K562 (cell line): ENCODE data around the gene CCDC187. TPM values are rescaled to one million over a fixed set of nuclear protein-coding genes. Genes with fewer than 3 reads are reported as not detected.

ENCODE experiments used
- BCOR ChIP-seq: fragments of 450-650 bp; IDR thresholded peaks from 2 replicates; pipeline ENCODE4 v1.6.1; 2016
- CREB5 ChIP-seq: fragments of 250-450 bp; sonication (Bioruptor Pico); IDR thresholded peaks from 2 replicates; pipeline ENCODE4 v1.5.0; 2020; ENCODE audit warnings: mild to moderate bottlenecking
- CXXC5 ChIP-seq: fragments of 250-450 bp; sonication (Bioruptor Pico); IDR thresholded peaks from 2 replicates; pipeline ENCODE4 v1.8.0; 2022; ENCODE audit warnings: inconsistent platforms, mild to moderate bottlenecking, moderate library complexity
- DMBX1 ChIP-seq: fragments of 250-450 bp; sonication (Bioruptor Pico); IDR thresholded peaks from 2 replicates; pipeline ENCODE4 v1.8.0; 2022; ENCODE audit warnings: inconsistent platforms, mild to moderate bottlenecking, moderate library complexity, borderline replicate concordance
- E2F8 ChIP-seq: fragments of 450-650 bp; IDR thresholded peaks from 2 replicates; pipeline ENCODE4 v1.7.1; 2018; ENCODE audit warnings: mild to moderate bottlenecking, low read depth; ENCODE audit not compliant: partially characterized antibody
- HDAC6 ChIP-seq: IDR thresholded peaks from 2 replicates; pipeline ENCODE4 v1.6.1; 2012; ENCODE audit warnings: low read depth, mild to moderate bottlenecking, control low read depth, inconsistent platforms, low read length, moderate library complexity
- KLF16 ChIP-seq: IDR thresholded peaks from 2 replicates; pipeline ENCODE4 v1.6.1; 2016; ENCODE audit warnings: antibody characterized with exemption
- MAFG ChIP-seq: fragments of 450-650 bp; conservative IDR thresholded peaks from 2 replicates; pipeline ENCODE4 v1.6.1; 2016; ENCODE audit warnings: missing genetic modification characterization, missing compliant biosample characterization
- MTA2 ChIP-seq: fragments of 450-650 bp; IDR thresholded peaks from 2 replicates; pipeline ENCODE4 v1.6.1; 2016; ENCODE audit warnings: low read depth
- PHB2 ChIP-seq: fragments of 450-650 bp; IDR thresholded peaks from 2 replicates; pipeline ENCODE4 v1.6.1; 2017; ENCODE audit warnings: low read depth
- SIN3B ChIP-seq: fragments of 450-650 bp; IDR thresholded peaks from 2 replicates; pipeline ENCODE4 v1.6.1; 2017; ENCODE audit warnings: low read depth, mild to moderate bottlenecking, moderate library complexity
- SRSF7 ChIP-seq: fragments of 200-400 bp; formaldehyde crosslinking; optimal IDR thresholded peaks from 2 replicates; pipeline ENCODE3; 2017; ENCODE audit warnings: mild to moderate bottlenecking, low read depth, low read length
- TCFL5 ChIP-seq: fragments of 250-450 bp; sonication (Bioruptor Pico); conservative IDR thresholded peaks from 2 replicates; pipeline ENCODE4 v1.6.1; 2021; ENCODE audit warnings: mild to moderate bottlenecking, moderate library complexity, matching md5 sums
- ZBTB40 ChIP-seq, 2 experiments: fragments of 450-650 bp in 1 of 2; sonication (generic) in 1 of 2; formaldehyde crosslinking in 1 of 2; IDR thresholded peaks; 2 replicates each; pipeline versions ENCODE4 v1.7.1 to v1.9.0; 2016 to 2022; ENCODE audit warnings: inconsistent platforms in 1 of 2, mild to moderate bottlenecking in 1 of 2, missing genetic modification reagents in 1 of 2
- ZSCAN32 ChIP-seq: fragments of 450-650 bp; formaldehyde crosslinking; IDR thresholded peaks from 2 replicates; pipeline ENCODE4 v1.4.0; 2020; ENCODE audit warnings: mild to moderate bottlenecking, moderate library complexity
- polyA plus RNA-seq, 8 experiments: library from polyadenylated mRNA; depleted of rRNA in 4 of 8; stranded (reverse) in 5 of 8; unstranded in 3 of 8; fragments of >200 nt; fragmentation: Nextera tagmentation in 2 of 8; fragmentation: Illumina TruSeq in 1 of 8; extraction: Ambion mirVana in 2 of 8; extraction: Trizol in 1 of 8; gene quantifications; 2 replicates each; pipeline versions ENCODE4 v1.2.1 to v1.2.3, GENCODE V29; 2011 to 2014; ENCODE audit warnings: inconsistent platforms in 1 of 8, missing spikeins in 1 of 8
- total RNA-seq, 7 experiments: library from RNA; depleted of rRNA in 6 of 7; stranded (reverse); fragments of >200 nt in 6 of 7; fragmentation: Illumina TruSeq in 2 of 7; extraction: Trizol in 2 of 7; gene quantifications; 2 replicates each; pipeline versions ENCODE4 v1.2.1 to v1.2.3, GENCODE V29; 2011 to 2021; ENCODE audit warnings: low replicate concordance in 1 of 7

CCDC187 gene
- total and polyA plus RNA-seq, 9 of the 15 experiments (the other 6 are each of a cell fraction or from before 2014, with no cell fraction given), result not detected

GRCh38 chr9:136237486-136238341 is 66.2 kb downstream of the CCDC187 start (continued):
- TF ChIP-seq CXXC5 (CRISPR knock-in tag), result peak; percentile 61
- peak; percentile 71 for TF ChIP-seq BCOR
- no peak for TF ChIP-seq CREB5 (CRISPR knock-in tag)
- TF ChIP-seq SIN3B, result no peak
- TF ChIP-seq SRSF7, result no peak
- TF ChIP-seq ZSCAN32 (CRISPR knock-in tag), result no peak
- TF ChIP-seq KLF16, result peak; percentile 88
- TF ChIP-seq E2F8, result no peak
- no peak for TF ChIP-seq ZBTB40 (IDR thresholded peaks at IDR 0.05)
- TF ChIP-seq ZBTB40 (CRISPR knock-in tag; IDR thresholded peaks at IDR 0.05), result no peak
- peak; percentile 88 for TF ChIP-seq MTA2
- TF ChIP-seq PHB2, result peak; percentile 75
- peak; percentile 81 for TF ChIP-seq DMBX1 (CRISPR knock-in tag)
- TF ChIP-seq TCFL5 (CRISPR knock-in tag), result no peak
- TF ChIP-seq HDAC6, result no peak
- no peak for TF ChIP-seq MAFG
